ENCODE data around the gene CLCF1. TPM values are rescaled to one million over a fixed set of nuclear protein-coding genes. Genes with fewer than 3 reads are reported as not detected.

The CLCF1 gene
- total and polyA plus RNA-seq, 2 of the 13 experiments (the other 11 are each of a cell fraction or from before 2014, with no cell fraction given) = 0.49 to 0.78 TPM

- TF ChIP-seq ZBTB14 (CRISPR knock-in tag; IDR thresholded peaks at IDR 0.05) (no peak), ZNF574 (CRISPR knock-in tag; IDR thresholded peaks at IDR 0.05) (no peak), SMC3 (IDR thresholded peaks at IDR 0.05; ENCODE audit: low read length) (peak; percentile 86), FLYWCH1 (CRISPR knock-in tag; IDR thresholded peaks at IDR 0.05) (no peak), SALL2 (CRISPR knock-in tag; IDR thresholded peaks at IDR 0.05) (no peak), ZNF276 (CRISPR knock-in tag; IDR thresholded peaks at IDR 0.05; ENCODE audit: low read depth) (no peak), ZHX2 (IDR thresholded peaks at IDR 0.05; ENCODE audit: low read depth) (no peak), ZHX2 (CRISPR knock-in tag; IDR thresholded peaks at IDR 0.05; ENCODE audit: borderline replicate concordance) (no peak), NR2C2 (CRISPR knock-in tag; IDR thresholded peaks at IDR 0.05; ENCODE audit: borderline replicate concordance) (no peak), SOX13 (IDR thresholded peaks at IDR 0.05) (no peak), SOX13 (CRISPR knock-in tag; conservative IDR thresholded peaks at IDR 0.05 in 1 of 2, IDR thresholded peaks at IDR 0.05 in 1 of 2) (no peak), ISL2 (CRISPR knock-in tag; IDR thresholded peaks at IDR 0.05) (no peak), CBX2 (IDR thresholded peaks at IDR 0.05; ENCODE audit: low read depth, low read length) (no peak), CBX2 (CRISPR knock-in tag; IDR thresholded peaks at IDR 0.05; ENCODE audit: low read depth) (no peak), MZF1 (CRISPR knock-in tag; IDR thresholded peaks at IDR 0.05; ENCODE audit: borderline replicate concordance) (no peak), ZNF10 (CRISPR knock-in tag; IDR thresholded peaks at IDR 0.05; ENCODE audit: borderline replicate concordance, low read depth) (no peak), ZSCAN22 (CRISPR knock-in tag; IDR thresholded peaks at IDR 0.05) (no peak), PITX1 (CRISPR knock-in tag; IDR thresholded peaks at IDR 0.05) (no peak)
Observed at GRCh38 chr11:67382276-67383136, 9.1 kb upstream of the CLCF1 start (continued).

Data from HepG2 (cell line).